Neural progenitor cell (in vitro differentiated cells): Measurements from ENCODE around the gene UCN2.

ENCODE experiments used
- EZH2 ChIP-seq: fragments of 200-600 bp; sonication (generic); IDR thresholded peaks from 2 replicates; pipeline ENCODE4 v1.6.1; 2017; ENCODE audit warnings: antibody characterized with exemption, mild to moderate bottlenecking, moderate library complexity
- EZH2phosphoT487 ChIP-seq: fragments of 200-600 bp; sonication (generic); IDR thresholded peaks from 2 replicates; pipeline ENCODE4 v1.6.1; 2017; ENCODE audit warnings: antibody characterized with exemption
- TF ChIP-seq, protein P1 (sequence below): fragments of 200-600 bp; sonication (generic); IDR thresholded peaks from 2 replicates; pipeline ENCODE4 v1.5.1; 2017; ENCODE audit warnings: antibody characterized with exemption, mild to moderate bottlenecking

- TF ChIP-seq EZH2phosphoT487 (no peak), EZH2 (no peak)
- TF ChIP-seq, protein P1, sequence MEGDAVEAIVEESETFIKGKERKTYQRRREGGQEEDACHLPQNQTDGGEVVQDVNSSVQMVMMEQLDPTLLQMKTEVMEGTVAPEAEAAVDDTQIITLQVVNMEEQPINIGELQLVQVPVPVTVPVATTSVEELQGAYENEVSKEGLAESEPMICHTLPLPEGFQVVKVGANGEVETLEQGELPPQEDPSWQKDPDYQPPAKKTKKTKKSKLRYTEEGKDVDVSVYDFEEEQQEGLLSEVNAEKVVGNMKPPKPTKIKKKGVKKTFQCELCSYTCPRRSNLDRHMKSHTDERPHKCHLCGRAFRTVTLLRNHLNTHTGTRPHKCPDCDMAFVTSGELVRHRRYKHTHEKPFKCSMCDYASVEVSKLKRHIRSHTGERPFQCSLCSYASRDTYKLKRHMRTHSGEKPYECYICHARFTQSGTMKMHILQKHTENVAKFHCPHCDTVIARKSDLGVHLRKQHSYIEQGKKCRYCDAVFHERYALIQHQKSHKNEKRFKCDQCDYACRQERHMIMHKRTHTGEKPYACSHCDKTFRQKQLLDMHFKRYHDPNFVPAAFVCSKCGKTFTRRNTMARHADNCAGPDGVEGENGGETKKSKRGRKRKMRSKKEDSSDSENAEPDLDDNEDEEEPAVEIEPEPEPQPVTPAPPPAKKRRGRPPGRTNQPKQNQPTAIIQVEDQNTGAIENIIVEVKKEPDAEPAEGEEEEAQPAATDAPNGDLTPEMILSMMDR, result no peak
Measured at GRCh38 chr3:48514431-48515227, 49.0 kb downstream of the UCN2 start.
